Heart left ventricle (tissue), 16 donors: ENCODE results near the gene MANBA. TPM values are rescaled to one million over a fixed set of nuclear protein-coding genes. Genes with fewer than 3 reads are reported as not detected.

Source experiments
- ATAC-seq, 4 donors: fragments of 200-7000 bp; cut with Tn5 transposase; one replicate each; pipeline ENCODE4 v1.9.1; 2020 to 2022; ENCODE audit warnings: moderate library complexity in 4 of 4, mild to moderate bottlenecking in 3 of 4, moderate number of reproducible peaks in 1 of 4
- DNase-seq, 5 donors: peaks; one replicate each; pipeline ENCODE4 v3.0.0-alpha.2; 2020
- H3K27ac ChIP-seq, 12 donors: fragments of 200-600 bp; sonication (generic) in 4 of 12; one replicate each; pipeline versions ENCODE4 v1.5.0 to v1.8.0; 2016 to 2022; ENCODE audit warnings: mild to moderate bottlenecking in 2 of 12
- H3K27me3 ChIP-seq, 9 donors: fragments of 200-600 bp; sonication (generic) in 2 of 9; one replicate each; pipeline versions ENCODE4 v1.5.1 to v1.8.0; 2016 to 2022; ENCODE audit warnings: mild to moderate bottlenecking in 3 of 9
- H3K36me3 ChIP-seq, 9 donors: fragments of 200-600 bp; sonication (generic) in 2 of 9; one replicate each; pipeline versions ENCODE4 v1.5.0 to v1.8.0; 2018 to 2022; ENCODE audit warnings: mild to moderate bottlenecking in 2 of 9
- H3K4me1 ChIP-seq, 12 donors: fragments of 200-600 bp; sonication (generic) in 4 of 12; one replicate each; pipeline versions ENCODE4 v1.5.0 to v1.8.0; 2016 to 2022; ENCODE audit warnings: mild to moderate bottlenecking in 3 of 12
- H3K4me3 ChIP-seq, 12 donors: fragments of 200-600 bp; sonication (generic) in 4 of 12; one replicate each; pipeline versions ENCODE4 v1.5.0 to v1.8.0; 2017 to 2022; ENCODE audit warnings: mild to moderate bottlenecking in 9 of 12, moderate library complexity in 4 of 12
- H3K9me3 ChIP-seq, 12 donors: fragments of 200-600 bp; sonication (generic) in 4 of 12; one replicate each; pipeline versions ENCODE4 v1.5.0 to v1.8.0; 2016 to 2022; ENCODE audit warnings: mild to moderate bottlenecking in 1 of 12
- CTCF ChIP-seq, 12 donors: fragments of 200-600 bp; sonication (generic) in 4 of 12; IDR thresholded peaks; one replicate each; pipeline versions ENCODE4 v1.5.0 to v1.8.0; 2018 to 2022; ENCODE audit warnings: antibody characterized with exemption in 12 of 12, mild to moderate bottlenecking in 5 of 12
- POLR2A ChIP-seq, 2 donors: fragments of 450-650 bp; IDR thresholded peaks; one replicate each; pipeline ENCODE4 v1.6.1; 2017; ENCODE audit warnings: antibody characterized with exemption in 2 of 2, mild to moderate bottlenecking in 2 of 2, moderate library complexity in 2 of 2
- WGBS, 4 donors: extraction: QIAGEN DNeasy Blood & Tissue Kit in 2 of 4; methylation state at CpG; one replicate each; pipeline versions ENCODE4 v1.1.5 to v1.1.7; 2013 to 2018; 5-methylcytosine and 5-hydroxymethylcytosine counted together
- intact Hi-C, 10 donors: fragments of 100-400 bp; cut with DNase I; formaldehyde crosslinking; loops; one replicate each; pipeline versions ENCODE4 v1.11.1 to v1.14.2; 2022
- long read RNA-seq, 3 donors: library from polyadenylated mRNA; unstranded; transcript quantifications; one replicate each; pipeline ENCODE4 v2.0.0, GENCODE V29; 2020 to 2021
- polyA plus RNA-seq, 2 donors: library from polyadenylated mRNA; stranded (reverse); fragments of 200-250 nt; gene quantifications; one replicate each; pipeline ENCODE4 v1.2.3, GENCODE V29; 2013
- total RNA-seq, 9 donors: library from RNA; depleted of rRNA in 2 of 9; stranded (reverse); fragments of >200 nt in 2 of 9; fragmentation: NEBNext Ultra II Directional in 3 of 9; extraction: Animal tissue kit (Norgen Biotek cat#: 25700) in 3 of 9; gene quantifications; one replicate each; pipeline versions ENCODE4 v1.1.0 to v1.2.4, GENCODE V29; 2016 to 2023
- donor health status: ischemic (EF 13 %, LVEDD 7.1; RV severe dilation, severe dysfunction).
- donor health status: healthy with polysubstance abuse.
- donor health status: DM: no; HTN: yes; CAD: no.
- donor health status: DM: no; HTN: no; CAD: no.
- donor health status: ischemic (EF 25% LVEDD 6.9; RV normal size, moderate dysfunction).
- donor health status: ischemic (EF 25% LVEDD 5.7; RV mildly dilated, moderate dysfunction).
- donor health status: healthy.
- donor health status: DM: yes; HTN: yes; CAD: no.
- donor health status: ischemic (EF 35%, LVEDD 5.7; RV mildly dilated, moderate dysfunction).
- donor health status: nonischemic (EF 11% LVEDD 7.7; RV severe dilation, severe dysfunction).
- donor health status: DM: yes; HTN: yes; CAD: no.
- donor health status: PGD.
- donor health status: ischemic (EF 29% LVEDD 5.4; RV normal size, mild dysfunction).
- donor health status: nonischemic (EF 23%, LVEDD 6.1; RV moderate dilation, normal function).

Gene MANBA
- 10 to 100 TPM; 25.0 to 44.0 (median 36.9) TPM for total RNA-seq
- polyA plus RNA-seq: 10 to 100 TPM in 1 of 2 donors, 1 to 10 TPM in 1; 6.2 to 16.9 TPM
- long read RNA-seq, donor 1, transcript MANBA-201 (17 exons, 3,361 nt): major isoform, 15 of 27 reads
- long read RNA-seq, donor 1, partial matches to known transcripts: 5 of 27 reads
- long read RNA-seq, donor 1, other reads (novel, unspliced or antisense): 6 of 27 reads
- long read RNA-seq, donor 2, transcript MANBA-201 (17 exons, 3,361 nt): major isoform, 14 of 29 reads
- long read RNA-seq, donor 2, partial matches to known transcripts: 7 of 29 reads
- long read RNA-seq, donor 2, other reads (novel, unspliced or antisense): 7 of 29 reads
- long read RNA-seq, donor 3, transcript MANBA-201 (17 exons, 3,361 nt): major isoform, 13 of 21 reads
- long read RNA-seq, donor 3, partial matches to known transcripts: 5 of 21 reads
- long read RNA-seq, donor 3, other reads (novel, unspliced or antisense): 3 of 21 reads

DNA sequence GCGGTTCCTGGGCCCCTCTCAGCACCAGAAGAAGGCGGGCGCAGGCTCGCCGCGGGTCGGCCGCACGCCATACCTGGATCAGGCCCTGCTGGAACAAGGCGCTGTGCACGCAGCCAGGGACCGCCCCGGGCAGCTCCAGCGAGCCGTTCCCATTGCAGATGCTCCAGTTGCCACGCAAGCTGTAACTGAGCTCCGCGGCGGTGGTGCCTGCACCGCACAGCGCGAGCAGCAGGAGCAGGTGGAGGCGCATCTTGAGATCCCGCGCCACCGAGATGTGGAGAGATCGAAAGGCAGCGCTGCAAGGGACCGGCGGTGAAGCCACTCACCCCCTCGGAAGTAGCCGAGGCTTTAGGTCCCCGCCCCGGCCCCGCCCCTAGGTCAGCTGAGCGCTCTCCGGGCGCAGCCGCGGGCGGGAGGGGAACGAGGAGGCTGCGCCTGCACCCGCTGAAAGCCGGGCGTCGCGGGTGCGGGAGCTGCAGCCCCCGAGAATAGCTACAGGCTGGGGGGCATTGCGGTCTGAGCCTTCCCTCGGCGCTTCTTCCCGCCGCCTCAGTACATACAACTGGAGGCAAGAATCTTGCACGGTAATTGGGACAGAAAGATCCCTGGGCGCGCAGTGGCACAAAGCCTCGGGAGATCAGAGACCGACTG is at the start of gene MANBA:
Gene MANBA (minus strand): TSS at position 324 of the 651 bp plus-strand sequence. CDS start 74 bp downstream, at position 250.
- Histone ChIP-seq H3K27me3 (no peaks in the 10 kb centered on the region), H3K4me3 (peak within 1 kb of the TSS; percentile 70 to 99 (median 84)), H3K27ac (peak within 1 kb of the TSS in 11 of 12 donors; percentile 70 to 98 (median 82)), H3K9me3 (no peaks in the 10 kb centered on the region), H3K36me3 (no peaks in the 10 kb centered on the region), H3K4me1 (peaks cover 0 to 34% (median 11%) of the 10 kb centered on the region in 12 donors)
- peak; percentile 96 to 99 (median 98) for ATAC-seq
- WGBS, 4 donors: 0 to 2% (median 0%) methylated on average over 25 to 60 of the region's 60 CpGs
- TF ChIP-seq POLR2A (IDR thresholded peaks at IDR 0.05) (peak in 1 of 2 donors; percentile 72), CTCF (IDR thresholded peaks at IDR 0.05) (peak in 1 of 12 donors; percentile 22)
- intact Hi-C loops: loop anchor here in 5 of 10 donors (2.0 to 10.0 kb wide), 7 partner anchors 47 to 254 kb away; partner anchors contain the start of genes CISD2 (in 2 of the 5), UBE2D3 (in 2 of the 5) and SLC9B1 (in 1 of the 5)
- peak; percentile 86 to 93 (median 89) for DNase-seq

- no peak overlapping the region for H3K4me3 ChIP-seq
- H3K36me3 ChIP-seq: peaks cover 0 to 90% (median 58%) of the 10 kb centered on the region in 9 donors
- no peak for DNase-seq
- H3K27me3 ChIP-seq: no peaks in the 10 kb centered on the region
- peaks cover 10 to 91% (median 69%) of the 10 kb centered on the region in 12 donors for H3K4me1 ChIP-seq
- intact Hi-C loops: loop anchor here in 3 of 10 donors (5.0 kb wide), 2 partner anchors 47 to 307 kb away; partner anchors contain the start of genes MANBA (in 2 of the 3) and NFKB1 (in 1 of the 3)
- WGBS, 4 donors: 73 to 88% (median 81%) methylated on average over 2 of the region's 2 CpGs
- H3K9me3 ChIP-seq: no peaks in the 10 kb centered on the region
- no peak for ATAC-seq
- TF ChIP-seq CTCF (IDR thresholded peaks at IDR 0.05) (no peak), POLR2A (IDR thresholded peaks at IDR 0.05) (no peak)
- peak overlapping the region in 4 of 12 donors; percentile 19 to 32 (median 26) for H3K27ac ChIP-seq
Observed at GRCh38 chr4:102809691-102810090, 48.9 kb upstream of the MANBA start.

DNA sequence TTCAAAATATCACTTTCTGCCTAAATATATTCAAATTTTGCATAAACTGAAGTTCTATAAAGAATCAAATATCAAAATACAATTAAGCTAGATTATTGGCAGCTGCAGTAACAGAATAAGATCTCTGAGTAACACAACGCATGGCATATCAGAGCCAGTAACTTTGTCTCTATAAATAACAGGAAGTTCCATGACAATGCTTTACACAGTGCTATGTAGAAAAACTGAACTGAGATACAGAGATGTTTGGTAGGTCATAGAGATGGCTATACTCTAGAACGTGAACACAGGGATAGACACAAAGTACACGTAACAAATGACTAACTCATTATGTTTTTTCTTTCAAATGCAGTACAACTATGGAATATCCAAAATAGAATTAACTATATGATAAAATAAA is 48.4 kb upstream of the MANBA start:
- Histone ChIP-seq H3K27me3 (no peaks in the 10 kb centered on the region), H3K9me3 (no peaks in the 10 kb centered on the region), H3K36me3 (peaks cover 0 to 92% (median 63%) of the 10 kb centered on the region in 9 donors), H3K4me3 (no peak overlapping the region), H3K4me1 (peaks cover 10 to 86% (median 67%) of the 10 kb centered on the region in 12 donors), H3K27ac (peak overlapping the region in 4 of 12 donors; percentile 19 to 32 (median 26))
- ATAC-seq: peak; percentile 84 to 95 (median 92)
- TF ChIP-seq CTCF (IDR thresholded peaks at IDR 0.05) (no peak), POLR2A (IDR thresholded peaks at IDR 0.05) (no peak)
- WGBS, 4 donors: 17 to 26% (median 19%) methylated on average over 3 of the region's 3 CpGs
- no peak for DNase-seq
- intact Hi-C loops: loop anchor here in 2 of 10 donors (5.0 kb wide), 2 partner anchors 47 to 307 kb away; partner anchors contain the start of genes MANBA (in 1 of the 2) and NFKB1 (in 1 of the 2)
